Thyroid gland (tissue), 4 donors: ENCODE results near the gene SCN1B. TPM values are rescaled to one million over a fixed set of nuclear protein-coding genes. Genes with fewer than 3 reads are reported as not detected.
A peak's percentile ranks its signal among the peaks of the same experiment; 100 is the strongest.

Source experiments
- DNase-seq, 2 donors: peaks; one replicate each; pipeline ENCODE4 v3.0.0-alpha.2; 2019
- H3K27ac ChIP-seq, 3 donors: fragments of 200-600 bp; sonication (generic); 1 replicate in 2 of 3; 2 replicates in 1 of 3; pipeline ENCODE4 v1.5.1; 2016 to 2019; ENCODE audit warnings: mild to moderate bottlenecking in 1 of 3, moderate library complexity in 1 of 3
- H3K27me3 ChIP-seq: fragments of 200-600 bp; sonication (generic); one replicate; pipeline ENCODE4 v1.5.1; 2019
- H3K36me3 ChIP-seq, 2 donors: fragments of 200-600 bp; sonication (generic); one replicate each; pipeline ENCODE4 v1.5.1; 2016 to 2019
- H3K4me1 ChIP-seq, 2 donors: fragments of 200-600 bp; sonication (generic); one replicate each; pipeline ENCODE4 v1.5.1; 2017 to 2019
- H3K4me3 ChIP-seq, 3 donors: fragments of 200-600 bp; sonication (generic); replicated peaks in 1 of 3; 1 replicate in 2 of 3; 2 replicates in 1 of 3; pipeline ENCODE4 v1.5.1; 2016; ENCODE audit warnings: mild to moderate bottlenecking in 1 of 3
- H3K9me3 ChIP-seq: fragments of 200-600 bp; sonication (generic); one replicate; pipeline ENCODE4 v1.5.1; 2017
- POLR2A ChIP-seq, 2 donors: fragments of 450-650 bp; IDR thresholded peaks; one replicate each; pipeline ENCODE4 v1.6.1; 2017; ENCODE audit warnings: antibody characterized with exemption in 2 of 2, mild to moderate bottlenecking in 2 of 2, moderate library complexity in 1 of 2
- WGBS, 2 donors: methylation state at CpG; one replicate each; pipeline ENCODE4 v1.1.5; 2017; 5-methylcytosine and 5-hydroxymethylcytosine counted together
- intact Hi-C: fragments of 100-400 bp; cut with DNase I; formaldehyde crosslinking; loops from one replicate; pipeline ENCODE4 v1.15.1; 2023
- total RNA-seq, 4 donors: library from RNA; depleted of rRNA; stranded (reverse); fragments of >200 nt; gene quantifications; one replicate each; pipeline ENCODE4 v1.2.3, GENCODE V29; 2016
- TF ChIP-seq, protein P1 (sequence below), 6 experiments: fragments of 200-600 bp in 3 of 6; fragments of 450-650 bp in 3 of 6; sonication (generic) in 3 of 6; IDR thresholded peaks; one replicate each; pipeline ENCODE4 v1.5.1; 2016 to 2019; ENCODE audit warnings: antibody characterized with exemption in 6 of 6, mild to moderate bottlenecking in 2 of 6, inconsistent platforms in 1 of 6, moderate library complexity in 1 of 6

SCN1B gene
- total RNA-seq, 4 donors from 2014 or later = 5.7 to 19.6 (median 10.1) TPM

GRCh38 chr19:35042954-35043604 is 12.8 kb downstream of the SCN1B start:
- Histone ChIP-seq H3K27me3 (no peaks in the 10 kb centered on the region), H3K4me1 (peaks cover 23 to 38% of the 10 kb centered on the region in 2 donors), H3K4me3 (no peak overlapping the region), H3K9me3 (no peaks in the 10 kb centered on the region), H3K36me3 (no peaks in the 10 kb centered on the region), H3K27ac (no peak overlapping the region)
- no peak for TF ChIP-seq POLR2A (IDR thresholded peaks at IDR 0.05)
- TF ChIP-seq, protein P1, sequence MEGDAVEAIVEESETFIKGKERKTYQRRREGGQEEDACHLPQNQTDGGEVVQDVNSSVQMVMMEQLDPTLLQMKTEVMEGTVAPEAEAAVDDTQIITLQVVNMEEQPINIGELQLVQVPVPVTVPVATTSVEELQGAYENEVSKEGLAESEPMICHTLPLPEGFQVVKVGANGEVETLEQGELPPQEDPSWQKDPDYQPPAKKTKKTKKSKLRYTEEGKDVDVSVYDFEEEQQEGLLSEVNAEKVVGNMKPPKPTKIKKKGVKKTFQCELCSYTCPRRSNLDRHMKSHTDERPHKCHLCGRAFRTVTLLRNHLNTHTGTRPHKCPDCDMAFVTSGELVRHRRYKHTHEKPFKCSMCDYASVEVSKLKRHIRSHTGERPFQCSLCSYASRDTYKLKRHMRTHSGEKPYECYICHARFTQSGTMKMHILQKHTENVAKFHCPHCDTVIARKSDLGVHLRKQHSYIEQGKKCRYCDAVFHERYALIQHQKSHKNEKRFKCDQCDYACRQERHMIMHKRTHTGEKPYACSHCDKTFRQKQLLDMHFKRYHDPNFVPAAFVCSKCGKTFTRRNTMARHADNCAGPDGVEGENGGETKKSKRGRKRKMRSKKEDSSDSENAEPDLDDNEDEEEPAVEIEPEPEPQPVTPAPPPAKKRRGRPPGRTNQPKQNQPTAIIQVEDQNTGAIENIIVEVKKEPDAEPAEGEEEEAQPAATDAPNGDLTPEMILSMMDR (IDR thresholded peaks at IDR 0.05) = no peak
- intact Hi-C loops = no loop called here
- WGBS, 2 donors = 87 to 94% methylated on average over 13 of the region's 14 CpGs
- DNase-seq = no peak

DNA sequence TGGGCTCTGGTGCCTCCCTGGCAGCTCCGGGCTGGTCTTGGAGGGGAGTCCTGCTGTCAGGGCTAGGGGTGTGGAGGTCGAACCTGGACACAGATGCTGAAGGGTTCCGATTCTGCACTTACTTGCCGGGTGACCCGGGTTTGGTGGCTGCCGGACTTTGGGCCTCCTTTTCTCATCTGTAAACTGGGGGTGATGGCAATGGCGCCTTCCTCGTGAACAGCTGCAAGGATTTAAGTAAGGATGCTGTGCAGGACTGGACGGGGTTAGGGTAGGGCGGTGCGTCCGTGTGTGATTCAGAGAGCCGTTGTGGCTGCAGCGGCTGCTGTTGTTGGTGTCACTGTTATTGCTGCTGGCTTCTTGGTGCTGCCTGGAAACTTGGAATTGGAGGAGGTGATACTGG is 13.6 kb downstream of the SCN1B start:
- no peaks in the 10 kb centered on the region for H3K9me3 ChIP-seq
- intact Hi-C loops = no loop called here
- no peak overlapping the region for H3K27ac ChIP-seq
- peaks cover 23 to 34% of the 10 kb centered on the region in 2 donors for H3K4me1 ChIP-seq
- no peak for DNase-seq
- no peaks in the 10 kb centered on the region for H3K36me3 ChIP-seq
- TF ChIP-seq, protein P1 (IDR thresholded peaks at IDR 0.05) = no peak
- no peak for TF ChIP-seq POLR2A (IDR thresholded peaks at IDR 0.05)
- no peak overlapping the region for H3K4me3 ChIP-seq
- H3K27me3 ChIP-seq = no peaks in the 10 kb centered on the region
- 82% methylated on average over 14 of the region's 14 CpGs for WGBS, 2 donors

- Histone ChIP-seq H3K27me3 (no peaks in the 10 kb centered on the region), H3K4me1 (peaks cover 23 to 34% of the 10 kb centered on the region in 2 donors), H3K9me3 (no peaks in the 10 kb centered on the region), H3K4me3 (no peak overlapping the region), H3K36me3 (no peaks in the 10 kb centered on the region), H3K27ac (no peak overlapping the region)
- intact Hi-C loops = no loop called here
- TF ChIP-seq, protein P1 (IDR thresholded peaks at IDR 0.05) = peak; percentile 63 to 91 (median 76)
- TF ChIP-seq POLR2A (IDR thresholded peaks at IDR 0.05) = no peak
- DNase-seq = peak in 1 of 2 donors; percentile 41
- WGBS, 2 donors = 66 to 68% methylated on average over 9 of the region's 9 CpGs
These were observed 14.2 kb downstream of the SCN1B start for GRCh38 chr19:35044317-35045117.

- Histone ChIP-seq H3K36me3 (no peaks in the 10 kb centered on the region), H3K4me1 (peaks cover 17 to 21% of the 10 kb centered on the region in 2 donors), H3K9me3 (no peaks in the 10 kb centered on the region), H3K27ac (no peak overlapping the region), H3K4me3 (no peak overlapping the region), H3K27me3 (no peaks in the 10 kb centered on the region)
- 60 to 62% methylated on average over 9 to 10 of the region's 10 CpGs for WGBS, 2 donors
- DNase-seq = peak; percentile 30 to 36
- TF ChIP-seq POLR2A (IDR thresholded peaks at IDR 0.05) = no peak
- TF ChIP-seq, protein P1 (IDR thresholded peaks at IDR 0.05) = no peak
- intact Hi-C loops = no loop called here
These were observed 15.5 kb downstream of the SCN1B start for GRCh38 chr19:35045667-35046300.
